Astrocyte of the cerebellum (primary cell): Measurements from ENCODE around the gene RUVBL1.

Experiments used
- DNase-seq: peaks from one replicate; pipeline ENCODE4 v3.0.0-alpha.2; 2011; ENCODE audit warnings: low read depth
- H3K4me3 ChIP-seq: 2 replicates; pipeline ENCODE4 v1.5.1; 2011; ENCODE audit warnings: mild to moderate bottlenecking, low read depth, low read length, moderate library complexity
- CTCF ChIP-seq: IDR thresholded peaks from 2 replicates; pipeline ENCODE4 v1.5.1; 2012; ENCODE audit warnings: low read length, low read depth, moderate library complexity, mild to moderate bottlenecking; ENCODE audit errors: missing control alignments
- in situ Hi-C: cut with HindIII; loops from 2 replicates; pipeline ENCODE4 v1.10.0; 2017; ENCODE audit warnings: low sequenced_read_pairs

The RUVBL1 gene

GRCh38 chr3:128100638-128101037 is 23.0 kb downstream of the RUVBL1 start:
- no peak for TF ChIP-seq CTCF
- DNase-seq: no peak
- in situ Hi-C loops: no loop called here

GRCh38 chr3:128100161-128100560 is 23.5 kb downstream of the RUVBL1 start:
- TF ChIP-seq CTCF: no peak
- DNase-seq: no peak
- in situ Hi-C loops: no loop called here
- no peak overlapping the region for H3K4me3 ChIP-seq

More at GRCh38 chr3:128100638-128101037, 23.0 kb downstream of the RUVBL1 start:
- no peak overlapping the region for H3K4me3 ChIP-seq

GRCh38 chr3:128098234-128098633 is 25.4 kb downstream of the RUVBL1 start:
- no peak overlapping the region for H3K4me3 ChIP-seq
- in situ Hi-C loops: loop anchor here (10.0 kb wide), 1 partner anchor 47 kb away; no protein-coding TSS in a partner anchor
- no peak for DNase-seq
- no peak for TF ChIP-seq CTCF

GRCh38 chr3:128095222-128095703 is 28.3 kb downstream of the RUVBL1 start:
- H3K4me3 ChIP-seq: no peak overlapping the region
- TF ChIP-seq CTCF: peak; percentile 79
- in situ Hi-C loops: loop anchor here (10.0 kb wide), 1 partner anchor 50 kb away; no protein-coding TSS in a partner anchor
- peak; percentile 58 for DNase-seq

- H3K4me3 ChIP-seq: no peak overlapping the region
- no peak for TF ChIP-seq CTCF
- in situ Hi-C loops: loop anchor here (10.0 kb wide), 1 partner anchor 50 kb away; no protein-coding TSS in a partner anchor
- DNase-seq: no peak
Measured at GRCh38 chr3:128094295-128095151, 29.1 kb downstream of the RUVBL1 start.

GRCh38 chr3:128091586-128091985 is 32.0 kb downstream of the RUVBL1 start:
- DNase-seq: no peak
- no peak for TF ChIP-seq CTCF
- H3K4me3 ChIP-seq: no peak overlapping the region
- in situ Hi-C loops: loop anchor here (10.0 kb wide), 1 partner anchor 53 kb away; no protein-coding TSS in a partner anchor
